HG02759 (cell line): ENCODE measurements around the gene CACNG3.
"Not testable (repeated sequence)": the region's sequence is repeated elsewhere in the genome, so short reads cannot be mapped to it uniquely, and the experiment has no call there.

Experiments
- ATAC-seq: cut with Tn5 transposase; IDR thresholded peaks from one replicate; pipeline ENCODE4 v1.9.1; 2021; ENCODE audit warnings: mild to moderate bottlenecking, moderate library complexity; ENCODE audit not compliant: unreplicated experiment

Gene CACNG3

GRCh38 chr16:24328835-24329452 is 72.8 kb downstream of the CACNG3 start:
- ATAC-seq: no peak

- ATAC-seq: no peak
Observed at GRCh38 chr16:24332178-24332577, 76.0 kb downstream of the CACNG3 start.

- ATAC-seq: no peak
Observed at GRCh38 chr16:24332582-24333090, 76.5 kb downstream of the CACNG3 start.

GRCh38 chr16:24336491-24336890 is 80.4 kb downstream of the CACNG3 start:
- no peak for ATAC-seq

- ATAC-seq: no peak
Observed at GRCh38 chr16:24337013-24337412, 80.9 kb downstream of the CACNG3 start.

GRCh38 chr16:24343829-24344228 is 87.7 kb downstream of the CACNG3 start:
- ATAC-seq: not testable (repeated sequence)

GRCh38 chr16:24344784-24345183 is 88.6 kb downstream of the CACNG3 start:
- no peak for ATAC-seq

GRCh38 chr16:24345704-24346103 is 89.6 kb downstream of the CACNG3 start:
- ATAC-seq: no peak

GRCh38 chr16:24346734-24347133 is 90.6 kb downstream of the CACNG3 start:
- ATAC-seq: no peak

- ATAC-seq: no peak
Observed at GRCh38 chr16:24347556-24347955, 91.4 kb downstream of the CACNG3 start.

- ATAC-seq: no peak
Observed at GRCh38 chr16:24348545-24349290, 92.6 kb downstream of the CACNG3 start.

- no peak for ATAC-seq
Observed at GRCh38 chr16:24349320-24349719, 93.2 kb downstream of the CACNG3 start.

- no peak for ATAC-seq
Observed at GRCh38 chr16:24352746-24353145, 96.6 kb downstream of the CACNG3 start.

GRCh38 chr16:24353622-24354021 is 97.5 kb downstream of the CACNG3 start:
- no peak for ATAC-seq

GRCh38 chr16:24357511-24357910 is 101.4 kb downstream of the CACNG3 start:
- ATAC-seq: no peak

- ATAC-seq: no peak
Observed at GRCh38 chr16:24358117-24358516, 102.0 kb downstream of the CACNG3 start.

- no peak for ATAC-seq
Observed at GRCh38 chr16:24359490-24359889, 103.4 kb downstream of the CACNG3 start.

- no peak for ATAC-seq
Observed at GRCh38 chr16:24360936-24361335, 104.8 kb downstream of the CACNG3 start.

- no peak for ATAC-seq
Observed at GRCh38 chr16:24364596-24364995, 108.5 kb downstream of the CACNG3 start.

- ATAC-seq: no peak
Observed at GRCh38 chr16:24367186-24367710, 111.1 kb downstream of the CACNG3 start.

GRCh38 chr16:24372824-24373223 is 116.7 kb downstream of the CACNG3 start:
- ATAC-seq: no peak

- ATAC-seq: no peak
Observed at GRCh38 chr16:24378999-24379398, 122.9 kb downstream of the CACNG3 start.
